PFSK-1 (cell line): ENCODE measurements around the gene GSS.

Source experiments
- FOXP2 ChIP-seq: optimal IDR thresholded peaks from 2 replicates; pipeline ENCODE3; 2011; ENCODE audit warnings: borderline replicate concordance, control low read depth, inconsistent platforms; ENCODE audit not compliant: insufficient read depth; ENCODE audit errors: extremely low read length, extremely low read depth
- POLR2AphosphoS5 ChIP-seq: IDR thresholded peaks from 2 replicates; pipeline ENCODE4 v1.6.1; 2012; ENCODE audit warnings: low read depth, mild to moderate bottlenecking, control low read depth, low read length, moderate library complexity
- REST ChIP-seq, 2 experiments: IDR thresholded peaks; 2 replicates each; pipeline versions ENCODE4 v1.6.1 to v1.8.0; 2011 to 2012; ENCODE audit warnings: low read depth in 2 of 2, low read length in 2 of 2, control low read depth in 1 of 2, inconsistent platforms in 1 of 2, mild to moderate bottlenecking in 1 of 2, moderate library complexity in 1 of 2; ENCODE audit not compliant: insufficient read depth in 1 of 2
- SIN3A ChIP-seq: IDR thresholded peaks from 2 replicates; pipeline ENCODE4 v1.6.1; 2012; ENCODE audit warnings: mild to moderate bottlenecking, low read length, moderate library complexity, borderline replicate concordance; ENCODE audit not compliant: insufficient read depth
- TAF1 ChIP-seq: IDR thresholded peaks from 2 replicates; pipeline ENCODE4 v1.6.1; 2012; ENCODE audit warnings: low read length, control low read depth, borderline replicate concordance; ENCODE audit not compliant: insufficient read depth

- TF ChIP-seq TAF1 (no peak), POLR2AphosphoS5 (no peak), REST (IDR thresholded peaks at IDR 0.05; ENCODE audit: insufficient read depth in 1 of 2, low read depth in 2 of 2, low read length in 2 of 2) (no peak), SIN3A (no peak), FOXP2 (no peak)
Observed at GRCh38 chr20:34965051-34965450, 9.4 kb upstream of the GSS start.
